NCI-H82 (cell line): ENCODE data around the gene SLC50A1.

Source experiments
- DNase-seq: peaks from one replicate; lab custom pipeline; 2025; lab: John Stamatoyannopoulos, UW

Gene SLC50A1

DNA sequence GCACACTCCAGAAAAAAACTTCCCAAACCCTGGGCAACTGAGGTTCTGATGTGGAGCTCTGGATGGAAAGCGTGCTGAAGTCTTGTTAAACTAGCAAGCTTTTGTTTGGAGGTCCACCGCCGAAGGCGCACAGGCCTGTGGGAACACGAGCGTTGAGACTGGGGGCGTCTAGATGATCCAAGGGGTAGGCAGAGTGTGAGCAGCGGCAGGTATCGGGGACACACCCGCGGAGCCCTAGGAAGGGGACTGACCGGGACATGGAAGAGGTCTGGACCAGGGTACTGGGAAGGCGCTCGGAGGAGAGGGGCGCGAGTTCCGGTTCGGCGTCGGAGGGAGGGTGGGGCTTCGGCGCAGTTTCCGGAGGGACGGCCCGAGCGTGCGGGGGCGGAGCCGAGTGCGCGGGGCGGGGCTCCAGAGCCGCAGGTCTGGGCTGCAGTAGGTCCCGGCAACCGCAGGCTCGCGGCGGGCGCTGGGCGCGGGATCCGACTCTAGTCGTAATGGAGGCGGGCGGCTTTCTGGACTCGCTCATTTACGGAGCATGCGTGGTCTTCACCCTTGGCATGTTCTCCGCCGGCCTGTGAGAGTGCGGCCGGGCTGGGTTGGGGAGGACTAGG, at the start of gene SLC50A1:
Gene SLC50A1 (plus strand): TSS at position 438 of the 614 bp plus-strand sequence. CDS start 60 bp downstream, at position 498.
- peak; percentile 98 for DNase-seq

- DNase-seq = peak; percentile 84
Observed at GRCh38 chr1:155086128-155086741, 49.4 kb upstream of the SLC50A1 start.

DNA sequence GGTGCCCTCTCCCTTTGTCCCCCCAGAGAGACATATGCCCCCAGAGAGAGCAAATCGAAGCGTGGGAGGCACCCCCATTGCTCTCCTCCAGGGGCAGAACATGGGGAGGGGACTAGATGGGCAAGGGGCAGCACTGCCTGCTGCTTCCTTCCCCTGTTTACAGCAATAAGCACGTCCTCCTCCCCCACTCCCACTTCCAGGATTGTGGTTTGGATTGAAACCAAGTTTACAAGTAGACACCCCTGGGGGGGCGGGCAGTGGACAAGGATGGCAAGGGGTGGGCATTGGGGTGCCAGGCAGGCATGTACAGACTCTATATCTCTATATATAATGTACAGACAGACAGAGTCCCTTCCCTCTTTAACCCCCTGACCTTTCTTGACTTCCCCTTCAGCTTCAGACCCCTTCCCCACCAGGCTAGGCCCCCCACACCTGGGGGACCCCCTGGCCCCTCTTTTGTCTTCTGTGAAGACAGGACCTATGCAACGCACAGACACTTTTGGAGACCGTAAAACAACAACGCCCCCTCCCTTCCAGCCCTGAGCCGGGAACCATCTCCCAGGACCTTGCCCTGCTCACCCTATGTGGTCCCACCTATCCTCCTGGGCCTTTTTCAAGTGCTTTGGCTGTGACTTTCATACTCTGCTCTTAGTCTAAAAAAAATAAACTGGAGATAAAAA, 48.7 kb upstream of the SLC50A1 start:
- DNase-seq = peak; percentile 66

GRCh38 chr1:155091071-155092051, 44.3 kb upstream of the SLC50A1 start:
- peak; percentile 96 for DNase-seq

GRCh38 chr1:155092131-155092530, 43.5 kb upstream of the SLC50A1 start:
- no peak for DNase-seq

- no peak for DNase-seq
Observed at GRCh38 chr1:155092641-155093040, 43.0 kb upstream of the SLC50A1 start.

DNA sequence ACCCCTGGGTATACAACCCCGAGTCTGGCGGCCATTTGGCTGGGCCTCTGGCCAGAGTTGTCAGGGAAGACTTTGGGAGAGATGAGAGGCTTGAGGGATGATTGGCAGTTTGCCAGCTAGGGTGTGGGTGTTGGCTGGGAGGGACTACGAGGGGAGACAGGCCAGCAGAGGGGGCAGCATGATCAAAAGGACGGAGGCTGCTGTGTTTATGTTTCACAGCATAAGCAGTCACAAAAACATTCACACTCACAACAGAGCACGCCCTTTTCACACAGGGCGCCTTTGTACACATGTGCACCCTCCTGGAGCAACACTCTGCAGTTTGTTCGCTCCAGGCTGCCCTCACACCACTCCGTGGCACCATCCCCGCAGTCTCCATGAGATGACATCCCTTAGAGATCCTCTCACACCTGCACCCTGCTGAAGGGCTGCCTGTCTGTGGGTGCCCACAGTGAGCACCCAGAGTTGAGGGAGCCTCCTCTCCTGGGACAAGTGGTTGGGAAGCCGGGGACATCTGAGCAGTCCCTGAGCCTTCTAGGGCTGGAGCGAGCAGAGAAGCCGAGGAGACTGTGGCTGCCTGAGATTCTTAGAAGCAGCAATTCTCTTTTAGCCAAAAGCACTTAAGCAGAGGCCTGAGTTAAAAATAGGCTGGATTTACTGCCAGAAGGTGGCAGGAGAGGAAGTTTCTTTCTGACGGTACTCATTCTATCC, 41.6 kb upstream of the SLC50A1 start:
- peak; percentile 97 for DNase-seq

GRCh38 chr1:155094622-155094948, 41.1 kb upstream of the SLC50A1 start:
- DNase-seq = no peak

- DNase-seq = no peak
Observed at GRCh38 chr1:155099331-155099730, 36.3 kb upstream of the SLC50A1 start.

- DNase-seq = no peak
Observed at GRCh38 chr1:155103325-155103724, 32.3 kb upstream of the SLC50A1 start.

- DNase-seq = no peak
Observed at GRCh38 chr1:155104605-155105534, 30.8 kb upstream of the SLC50A1 start.

GRCh38 chr1:155105604-155106011, 30.0 kb upstream of the SLC50A1 start:
- DNase-seq = no peak

DNA sequence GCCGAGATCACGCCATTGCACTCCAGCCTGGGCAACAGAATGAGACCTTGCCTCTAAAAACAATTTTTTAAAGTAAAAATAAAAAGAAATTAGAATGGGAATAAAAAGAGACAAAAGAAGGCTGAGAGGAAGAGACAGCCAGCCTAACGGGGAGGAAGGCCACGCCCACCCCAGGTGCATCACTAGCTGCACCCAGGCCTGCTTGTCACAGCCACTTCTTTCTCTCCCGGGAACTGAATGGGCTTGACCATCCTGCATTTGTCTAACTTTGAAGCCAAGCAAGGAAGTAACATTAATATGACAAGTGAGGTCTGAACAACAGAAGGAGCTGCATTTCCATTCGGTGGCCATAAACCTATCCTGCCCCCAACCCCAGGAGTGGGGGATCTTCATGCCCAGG, 28.8 kb upstream of the SLC50A1 start:
- no peak for DNase-seq

- DNase-seq = no peak
Observed at GRCh38 chr1:155107309-155108264, 28.1 kb upstream of the SLC50A1 start.

- no peak for DNase-seq
Observed at GRCh38 chr1:155108296-155108695, 27.4 kb upstream of the SLC50A1 start.

DNA sequence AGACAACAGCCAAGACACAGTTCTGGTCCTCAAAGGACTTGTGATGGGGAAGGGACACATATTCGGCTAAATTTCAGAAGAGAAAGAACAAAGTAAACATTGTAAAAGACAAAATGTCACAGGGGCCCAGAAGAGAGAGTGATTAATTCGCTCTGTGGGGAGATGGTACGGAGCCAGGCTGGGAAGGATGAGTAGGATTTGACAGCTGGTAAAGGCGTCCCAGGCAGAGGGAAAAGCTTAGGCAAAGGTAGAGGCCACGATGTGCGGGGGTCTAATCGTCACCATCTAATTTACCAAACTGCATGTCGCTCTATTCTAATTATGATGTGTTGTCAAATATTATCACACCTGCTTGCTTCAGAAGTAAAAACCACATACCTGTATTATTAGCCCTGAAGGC, 25.3 kb upstream of the SLC50A1 start:
- DNase-seq = peak; percentile 77

DNA sequence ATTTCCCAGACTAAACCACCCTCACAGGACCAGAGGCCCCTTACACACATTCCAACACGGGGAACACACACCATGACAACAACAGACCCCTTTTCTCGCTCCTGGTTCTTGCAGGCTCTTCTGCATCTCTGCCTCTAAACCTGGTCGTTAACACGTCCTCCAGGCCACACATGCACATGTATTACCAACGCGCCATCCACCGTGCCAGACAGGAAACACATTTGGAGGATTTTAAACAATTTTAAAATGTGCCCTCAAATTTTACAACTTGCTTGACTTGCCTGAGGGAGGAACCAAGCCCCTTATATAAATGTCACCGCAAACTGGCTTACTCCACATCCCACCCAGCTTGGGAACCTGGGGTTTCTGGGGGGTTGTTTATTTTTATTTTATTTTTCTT, 24.8 kb upstream of the SLC50A1 start:
- DNase-seq = no peak

- DNase-seq = no peak
Observed at GRCh38 chr1:155113450-155113980, 22.1 kb upstream of the SLC50A1 start.

GRCh38 chr1:155116113-155116764, 19.4 kb upstream of the SLC50A1 start:
- DNase-seq = no peak
